ENCODE data around the gene C3orf22. TPM values are rescaled to one million over a fixed set of nuclear protein-coding genes. Genes with fewer than 3 reads are reported as not detected.

The C3orf22 gene
- total RNA-seq, 1 donor from 2014 or later = not detected

- no peak overlapping the region for H3K4me3 Mint-ChIP-seq
These were observed 28.3 kb downstream of the C3orf22 start for GRCh38 chr3:126530171-126531050.

GRCh38 chr3:126529585-126530170 is 29.1 kb downstream of the C3orf22 start:
- no peaks in the 10 kb centered on the region for H3K36me3 Mint-ChIP-seq
- H3K4me3 Mint-ChIP-seq = no peak overlapping the region
- no peak for TF ChIP-seq CTCF (conservative IDR thresholded peaks at IDR 0.05)
- peaks cover 10% of the 10 kb centered on the region for H3K4me1 Mint-ChIP-seq (ENCODE audit: unreplicated experiment)
- DNase-seq (ENCODE audit: extremely low spot score, unreplicated experiment) = no peak
- peaks cover 52% of the 10 kb centered on the region for H3K27me3 Mint-ChIP-seq
- H3K27ac Mint-ChIP-seq = no peak overlapping the region
- no peaks in the 10 kb centered on the region for H3K9me3 Mint-ChIP-seq

More at GRCh38 chr3:126530171-126531050, 28.3 kb downstream of the C3orf22 start:
- DNase-seq (ENCODE audit: extremely low spot score, unreplicated experiment) = no peak
- Mint-ChIP-seq H3K36me3 (no peaks in the 10 kb centered on the region), H3K9me3 (no peaks in the 10 kb centered on the region), H3K27ac (no peak overlapping the region), H3K4me1 (ENCODE audit: unreplicated experiment) (peaks cover 10% of the 10 kb centered on the region), H3K27me3 (peaks cover 52% of the 10 kb centered on the region)
- no peak for TF ChIP-seq CTCF (conservative IDR thresholded peaks at IDR 0.05)

GRCh38 chr3:126528800-126529541 is 29.8 kb downstream of the C3orf22 start:
- peaks cover 49% of the 10 kb centered on the region for H3K27me3 Mint-ChIP-seq
- H3K4me3 Mint-ChIP-seq = no peak overlapping the region
- no peak overlapping the region for H3K27ac Mint-ChIP-seq
- TF ChIP-seq CTCF (conservative IDR thresholded peaks at IDR 0.05) = no peak
- DNase-seq (ENCODE audit: extremely low spot score, unreplicated experiment) = no peak
- peaks cover 10% of the 10 kb centered on the region for H3K4me1 Mint-ChIP-seq (ENCODE audit: unreplicated experiment)
- H3K9me3 Mint-ChIP-seq = no peaks in the 10 kb centered on the region
- no peaks in the 10 kb centered on the region for H3K36me3 Mint-ChIP-seq

GRCh38 chr3:126528419-126528799 is 30.3 kb downstream of the C3orf22 start:
- no peaks in the 10 kb centered on the region for H3K9me3 Mint-ChIP-seq
- peak overlapping the region; percentile 11 for H3K27ac Mint-ChIP-seq
- H3K36me3 Mint-ChIP-seq = no peaks in the 10 kb centered on the region
- H3K27me3 Mint-ChIP-seq = peaks cover 46% of the 10 kb centered on the region
- DNase-seq (ENCODE audit: extremely low spot score, unreplicated experiment) = no peak
- H3K4me1 Mint-ChIP-seq (ENCODE audit: unreplicated experiment) = peaks cover 10% of the 10 kb centered on the region
- no peak overlapping the region for H3K4me3 Mint-ChIP-seq
- no peak for TF ChIP-seq CTCF (conservative IDR thresholded peaks at IDR 0.05)

- Mint-ChIP-seq H3K4me3 (no peak overlapping the region), H3K4me1 (ENCODE audit: unreplicated experiment) (peaks cover 10% of the 10 kb centered on the region), H3K9me3 (no peaks in the 10 kb centered on the region), H3K27me3 (peaks cover 46% of the 10 kb centered on the region), H3K27ac (peak overlapping the region; percentile 11), H3K36me3 (no peaks in the 10 kb centered on the region)
- TF ChIP-seq CTCF (conservative IDR thresholded peaks at IDR 0.05) = no peak
- no peak for DNase-seq (ENCODE audit: extremely low spot score, unreplicated experiment)
These were observed 31.1 kb downstream of the C3orf22 start for GRCh38 chr3:126527455-126528211.

Data from type B pancreatic cell (in vitro differentiated cells).